ENCODE results near the gene TNNI3K.

TNNI3K gene

DNA sequence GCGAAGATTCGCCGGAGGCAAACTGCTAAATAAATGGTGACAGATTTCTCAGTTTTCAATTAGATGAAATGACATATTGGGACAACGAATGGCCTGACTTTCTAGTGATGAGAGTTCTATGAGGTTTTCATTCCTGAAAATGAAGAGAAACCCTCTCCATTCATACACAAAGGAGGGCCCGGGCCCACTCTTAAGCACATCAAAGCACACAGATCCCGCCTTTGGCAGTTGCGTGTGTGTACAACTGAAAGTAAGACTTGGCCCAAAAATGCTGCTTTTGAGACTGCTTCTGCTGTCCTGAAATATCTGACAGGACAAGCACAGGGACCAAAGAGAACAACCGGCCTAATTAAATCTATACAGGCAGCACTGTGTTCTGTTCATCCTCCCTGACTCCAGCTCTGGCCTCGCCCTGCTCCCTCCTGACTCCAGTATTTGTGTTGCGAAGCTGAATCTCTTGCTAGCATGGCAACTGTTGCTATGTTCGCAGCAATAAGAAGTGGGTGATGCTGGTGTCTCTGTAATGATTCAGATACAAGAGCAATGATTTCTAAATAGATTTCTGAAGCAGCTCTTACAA lies 269.8 kb downstream of the TNNI3K start:
- no peak for DNase-seq

DNA sequence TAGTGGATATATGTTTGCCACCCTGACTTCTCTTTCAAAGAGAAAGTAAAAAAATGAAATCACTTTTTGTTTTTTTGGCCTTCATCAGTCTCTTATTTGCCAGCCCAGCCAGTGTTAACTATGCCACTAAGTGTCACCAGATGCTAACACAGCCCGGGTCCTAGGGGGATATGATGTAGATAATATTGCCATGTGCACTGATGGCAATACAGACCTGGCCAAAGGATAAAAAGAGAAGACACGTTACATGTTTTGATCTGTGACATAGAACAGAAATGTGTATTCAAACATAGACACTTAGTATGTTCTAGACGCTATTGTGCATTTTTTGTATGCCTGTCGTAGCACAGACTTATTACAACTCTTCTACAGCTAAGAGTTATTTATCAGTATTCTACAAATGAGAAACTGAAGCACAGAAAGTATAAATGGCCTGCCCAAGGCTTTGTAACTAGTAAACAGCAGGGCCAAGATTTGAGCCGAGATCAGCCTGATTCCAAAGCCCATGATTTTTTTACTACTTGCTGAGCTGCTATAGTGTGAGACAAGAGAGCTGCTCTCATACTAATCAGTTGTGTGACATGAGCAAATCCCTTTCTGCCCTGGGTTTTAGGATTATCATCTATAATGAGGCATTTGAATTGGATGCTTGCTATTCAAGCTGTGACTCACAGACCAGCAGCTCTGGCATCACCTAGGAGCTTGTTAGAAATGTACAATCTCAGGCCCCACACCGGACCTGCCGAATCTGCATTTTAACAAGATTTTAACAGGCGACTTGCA lies 270.9 kb downstream of the TNNI3K start:
- no peak for DNase-seq

DNA sequence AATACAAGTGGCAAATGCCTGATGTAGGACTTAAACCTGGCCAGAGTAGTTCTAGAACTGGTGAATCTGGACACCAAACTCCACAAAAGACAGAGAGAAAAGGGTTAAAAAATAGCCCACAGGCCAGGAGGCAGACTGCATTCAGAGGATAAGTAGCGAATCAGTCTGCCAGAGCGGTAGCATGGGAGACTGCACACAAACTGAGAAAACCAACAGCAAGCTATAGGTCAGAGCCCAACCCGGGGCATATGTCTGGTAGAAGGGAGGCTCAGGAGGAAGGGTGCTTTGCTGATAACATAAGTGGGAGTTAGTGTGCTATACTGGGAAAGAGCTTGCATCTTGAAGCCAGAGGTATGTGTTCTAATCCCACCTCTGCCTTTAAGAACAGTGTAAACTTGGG lies 273.3 kb downstream of the TNNI3K start:
- no peak for DNase-seq

DNA sequence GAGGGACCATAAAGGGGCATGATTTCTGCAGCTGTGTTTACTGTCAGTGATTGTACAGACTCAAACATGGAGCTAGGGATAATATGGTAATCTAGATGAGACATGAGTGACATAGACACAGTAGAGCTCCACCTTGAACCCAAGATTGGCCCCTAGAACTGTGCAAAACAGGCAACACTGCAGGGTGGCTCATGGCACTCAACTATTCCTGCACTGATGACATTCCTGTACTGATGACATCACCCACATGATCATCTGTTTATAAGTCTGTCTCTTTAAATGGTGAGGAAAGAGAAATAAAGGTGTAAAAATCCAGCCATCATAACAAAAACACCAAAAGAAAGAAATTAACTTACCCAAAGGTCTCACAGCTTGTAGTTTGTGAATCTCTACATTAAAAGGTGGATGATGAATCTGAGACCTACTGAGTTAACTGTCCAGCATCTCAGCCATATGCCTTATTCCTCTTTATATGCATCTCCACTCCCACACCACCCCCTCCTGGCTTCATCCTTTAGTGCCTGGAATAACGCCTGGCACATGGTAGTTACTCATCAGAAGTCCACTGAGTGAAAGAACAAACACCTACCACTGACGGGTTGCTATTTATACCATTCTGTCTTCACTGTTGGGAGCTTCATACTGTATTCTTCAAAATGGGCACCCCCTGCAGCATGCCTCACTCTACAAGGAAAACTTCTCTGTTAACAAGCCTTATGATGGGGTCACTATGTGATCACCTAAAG lies 277.2 kb downstream of the TNNI3K start, which contains the start of gene LRRC53:
Gene LRRC53, minus strand, starts transcription at position 442 of the 746 bp plus-strand sequence. CDS start 29,262 bp downstream, outside the sequence.
- DNase-seq = no peak

DNA sequence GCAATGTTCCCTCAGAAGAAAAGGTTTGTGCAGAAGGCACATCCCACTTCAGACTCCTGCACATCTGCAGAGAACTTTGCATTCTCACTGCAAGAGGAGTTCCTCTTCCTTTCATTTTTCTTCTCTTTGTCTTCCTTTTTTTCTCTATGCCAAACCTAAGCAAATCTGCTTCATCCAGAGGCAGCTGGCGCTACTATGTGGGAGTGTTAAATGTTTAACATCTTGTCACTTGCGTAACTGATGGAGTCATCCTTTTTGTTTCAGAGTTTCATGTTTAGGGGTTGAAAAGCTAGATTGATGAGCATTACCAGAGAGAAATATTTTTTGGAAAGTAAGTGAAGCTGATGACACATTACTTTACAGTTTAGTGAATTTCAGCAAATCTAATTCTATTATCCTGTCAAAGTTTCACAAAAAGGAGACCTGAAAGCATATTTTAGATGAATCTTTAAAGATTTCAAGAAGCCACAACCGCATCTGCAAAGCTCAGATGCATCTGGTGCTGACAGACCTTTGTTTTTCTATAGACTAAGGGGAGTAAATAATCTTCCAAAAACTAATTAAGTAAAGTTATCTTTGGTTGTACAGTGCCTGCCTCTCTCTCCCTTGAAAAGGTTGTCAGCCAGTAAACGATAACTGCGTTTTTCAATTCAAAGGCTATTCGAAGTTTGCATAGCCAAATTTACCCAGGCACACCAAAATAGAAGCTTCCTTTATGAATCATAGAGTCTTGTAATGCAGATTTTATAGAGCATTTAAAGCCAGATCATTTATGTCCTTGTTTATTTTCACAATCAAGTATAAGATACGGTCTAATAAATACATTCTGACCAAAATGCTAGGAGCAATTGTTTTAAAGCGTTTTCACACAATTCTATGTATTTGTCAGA lies 278.5 kb downstream of the TNNI3K start:
- DNase-seq = no peak

DNA sequence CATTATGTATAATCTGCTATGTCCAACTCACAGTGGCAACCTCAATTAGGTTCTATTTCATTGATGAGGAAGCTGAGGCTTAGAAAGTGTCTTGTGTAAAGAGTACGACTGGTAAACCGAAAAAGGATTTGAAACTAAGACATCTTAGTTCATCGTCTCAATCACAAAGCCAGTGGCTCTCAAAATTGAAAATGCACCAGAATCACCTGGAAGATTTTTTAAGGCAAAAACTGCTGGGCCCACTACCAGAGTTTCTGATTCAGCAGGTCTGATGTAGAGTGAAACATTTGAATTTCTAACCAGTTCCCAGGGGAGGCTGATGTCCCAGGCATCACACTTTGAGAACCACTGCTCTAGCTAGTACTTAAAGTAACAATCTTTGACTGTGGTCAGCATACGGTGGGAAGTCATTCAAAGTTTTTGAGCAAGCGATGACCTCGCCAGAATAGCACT lies 282.4 kb downstream of the TNNI3K start:
- DNase-seq = no peak

DNA sequence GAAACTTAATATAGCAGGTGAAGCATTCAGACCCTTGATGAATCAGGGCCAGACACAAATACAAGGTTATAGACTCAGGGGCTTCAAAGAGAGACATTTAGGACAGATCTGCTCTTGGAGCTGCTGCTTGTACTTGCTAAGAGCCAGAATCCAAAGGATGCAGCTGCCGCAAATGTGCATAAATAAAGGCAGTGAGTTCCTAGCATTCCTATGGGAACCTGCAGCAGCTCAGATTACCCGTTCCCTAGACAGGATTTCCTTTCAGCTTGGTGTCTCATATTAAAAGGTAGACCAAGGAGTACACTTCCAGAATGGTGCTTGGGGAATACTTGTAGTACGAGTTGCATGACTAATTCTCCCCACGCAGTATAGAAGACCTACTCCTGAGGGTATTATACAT lies 287.0 kb downstream of the TNNI3K start:
- no peak for DNase-seq

DNA sequence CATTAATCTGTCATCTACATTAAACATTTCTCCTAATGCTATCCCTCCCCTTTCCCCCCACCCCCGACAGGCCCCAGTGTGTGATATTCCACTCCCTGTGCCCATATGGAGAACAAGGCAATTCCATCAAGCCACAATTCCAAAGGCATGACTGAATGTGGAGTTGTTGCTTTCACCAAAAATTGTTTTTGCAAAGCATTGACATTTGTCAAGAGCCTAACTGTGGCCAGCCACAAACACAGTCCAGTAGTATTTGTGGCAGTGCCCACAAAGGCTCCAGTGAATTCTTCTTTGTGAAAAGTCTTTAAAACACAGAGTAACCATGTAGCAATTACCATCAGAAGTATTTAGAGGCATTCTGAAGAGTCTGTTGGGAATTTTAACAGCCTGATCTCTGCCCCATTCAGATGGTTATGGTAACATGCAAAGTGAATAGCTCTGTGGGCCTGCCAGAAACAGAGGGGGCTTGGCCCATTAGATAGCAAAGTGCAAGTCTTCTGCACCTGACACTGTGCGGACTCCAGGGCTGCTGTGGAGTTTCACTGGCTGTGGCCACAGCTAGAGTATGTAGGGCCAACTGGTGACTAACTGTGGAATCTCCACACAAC lies 288.8 kb downstream of the TNNI3K start:
- DNase-seq = no peak

DNA sequence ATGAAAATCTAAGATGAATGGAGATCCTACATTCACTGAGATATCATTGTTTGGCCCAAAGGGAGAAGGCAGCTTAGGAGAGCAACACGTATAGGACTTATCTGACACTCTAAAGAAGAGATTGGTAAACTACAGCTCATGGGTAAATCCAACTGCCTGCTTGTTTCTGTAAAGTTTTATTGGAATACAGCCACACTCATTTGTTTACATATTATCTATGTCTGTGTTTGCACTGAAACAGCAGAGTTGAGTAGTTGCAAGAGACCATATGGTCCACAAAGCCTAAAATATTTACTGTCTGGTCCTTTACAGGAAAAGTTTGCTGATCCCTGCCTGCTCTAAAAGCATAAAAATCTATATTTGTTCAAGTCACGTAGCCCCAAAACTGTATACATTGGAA lies 291.5 kb downstream of the TNNI3K start:
- DNase-seq = no peak

DNA sequence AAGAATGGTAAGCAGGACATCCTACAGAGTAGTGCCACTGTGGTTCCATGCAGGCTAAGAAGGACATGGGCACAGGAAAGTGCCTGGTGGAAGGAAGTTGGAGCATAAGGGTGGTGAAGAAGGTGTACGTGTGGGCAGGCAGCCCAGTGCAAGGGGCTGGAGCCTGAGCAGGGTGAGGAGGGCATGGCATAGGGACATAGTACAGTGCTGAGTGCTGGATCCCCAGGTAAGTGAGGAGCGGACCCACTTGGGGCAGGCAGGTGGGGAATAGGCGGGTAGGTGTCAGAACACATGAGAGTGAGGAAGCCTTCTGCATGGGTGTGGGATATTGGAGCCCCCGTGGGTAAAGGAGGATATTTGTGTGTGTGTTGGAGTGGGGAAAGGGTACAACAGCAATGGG lies 292.9 kb downstream of the TNNI3K start:
- DNase-seq = no peak

DNA sequence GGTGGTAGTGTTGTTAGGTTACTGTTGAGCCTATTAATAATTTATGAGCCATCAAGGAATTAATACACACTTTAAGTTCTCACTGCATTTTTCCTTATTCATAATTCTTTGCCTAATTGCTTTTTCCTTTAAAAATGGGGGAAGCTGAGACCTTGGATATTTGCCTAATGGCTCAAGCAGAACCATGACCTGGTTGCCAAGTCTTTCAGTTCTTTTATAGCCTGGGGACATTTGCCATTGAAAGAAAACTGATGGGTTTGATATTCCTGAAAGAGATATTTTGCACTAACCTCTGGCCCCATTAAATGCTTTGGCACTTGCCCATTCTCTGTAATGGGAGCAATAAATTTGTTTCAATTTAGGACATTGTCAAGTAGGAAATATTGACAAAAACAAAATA lies 295.7 kb downstream of the TNNI3K start:
- DNase-seq = peak; percentile 59

DNA sequence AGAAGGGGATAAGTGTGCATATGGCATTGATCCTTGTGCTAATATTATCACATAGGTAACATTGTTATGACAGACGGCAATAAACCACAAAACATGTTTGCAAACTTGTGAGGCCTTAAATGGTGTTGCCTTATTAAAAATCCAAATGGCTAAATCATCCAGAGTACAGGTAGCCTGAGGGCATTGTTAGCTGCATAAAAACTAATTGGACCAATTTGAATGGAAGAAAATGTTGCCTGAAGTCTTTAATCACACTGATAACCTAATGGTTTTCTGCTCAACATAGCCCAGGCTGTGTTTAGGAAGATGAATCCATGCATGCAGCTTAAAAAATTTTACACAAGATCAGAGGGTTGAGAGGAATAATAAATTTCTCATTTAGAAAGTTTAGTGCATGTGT lies 296.6 kb downstream of the TNNI3K start:
- DNase-seq = peak; percentile 73

DNA sequence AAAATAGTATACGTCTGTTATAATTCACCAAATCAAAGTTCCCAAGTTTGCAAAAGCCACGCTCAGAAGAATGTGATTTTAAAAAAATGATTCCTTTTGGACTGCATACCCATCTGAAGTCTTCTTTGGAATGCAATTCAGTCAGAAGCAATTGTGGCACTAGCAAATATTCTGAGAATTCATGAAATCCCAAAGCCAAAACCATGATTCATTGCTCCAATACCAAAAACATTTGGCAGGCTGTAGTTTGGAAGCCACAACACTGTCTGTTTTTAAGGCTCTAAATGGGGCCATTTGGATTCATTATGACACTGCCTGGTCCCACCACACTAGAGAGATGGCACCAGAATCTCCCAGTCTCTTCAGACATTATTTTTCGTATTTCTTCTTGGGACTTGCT lies 299.1 kb downstream of the TNNI3K start:
- no peak for DNase-seq

DNA sequence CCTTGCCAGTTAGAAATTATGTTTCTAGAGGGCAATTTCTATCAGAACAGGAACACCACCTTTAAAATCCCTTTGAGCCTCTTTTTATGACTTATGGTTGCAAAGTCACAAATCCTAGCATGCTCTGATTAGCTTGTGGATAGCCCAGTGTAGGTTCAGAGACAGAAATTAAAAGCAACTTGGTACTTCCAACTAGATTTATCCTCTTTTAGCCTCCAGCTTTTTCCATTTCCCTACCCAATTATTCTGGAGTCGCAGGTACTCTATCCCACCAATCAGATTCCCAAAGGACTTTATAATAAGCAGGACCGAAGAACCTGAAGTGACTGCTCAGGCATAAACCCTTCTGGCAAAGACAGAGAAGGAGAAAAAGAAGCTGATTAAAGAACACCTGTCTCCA lies 310.6 kb downstream of the TNNI3K start:
- DNase-seq = no peak

DNA sequence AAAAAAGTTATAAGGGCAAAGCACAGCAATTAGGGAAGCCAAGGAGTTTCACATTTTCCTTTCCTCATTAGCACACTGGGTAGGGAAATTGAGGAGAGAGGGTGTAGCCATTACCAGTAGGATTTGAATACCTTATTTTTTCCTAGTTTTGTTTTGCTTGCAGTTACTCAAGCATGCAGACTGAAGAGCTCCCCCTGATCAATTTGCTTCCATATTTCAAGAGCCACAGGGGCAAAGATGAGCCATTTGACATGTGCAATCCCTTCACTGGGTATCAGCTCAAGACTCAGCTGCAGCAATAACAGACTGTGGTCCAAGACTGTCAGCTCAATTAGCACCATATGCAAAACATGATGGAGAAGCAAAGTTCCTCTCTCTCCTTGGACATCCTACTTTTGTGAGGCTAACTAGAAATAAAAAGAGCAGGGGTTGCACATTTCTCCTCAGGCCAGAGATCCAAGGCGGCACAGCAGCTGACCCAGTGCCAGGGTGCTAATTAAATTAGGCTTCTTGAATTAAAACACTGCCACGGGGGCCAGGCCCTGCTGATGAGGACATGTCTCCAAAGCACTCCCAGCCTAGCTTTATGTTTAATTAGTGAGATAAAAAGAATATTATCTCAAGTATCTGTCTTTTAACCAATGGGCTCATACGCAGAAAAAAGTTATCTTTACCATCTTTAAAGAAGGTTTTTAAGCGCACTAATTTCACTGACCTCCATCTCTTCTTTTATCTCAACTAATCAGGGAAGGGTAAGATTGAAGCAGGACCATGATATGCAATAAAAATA lies 314.0 kb downstream of the TNNI3K start:
- no peak for DNase-seq

DNA sequence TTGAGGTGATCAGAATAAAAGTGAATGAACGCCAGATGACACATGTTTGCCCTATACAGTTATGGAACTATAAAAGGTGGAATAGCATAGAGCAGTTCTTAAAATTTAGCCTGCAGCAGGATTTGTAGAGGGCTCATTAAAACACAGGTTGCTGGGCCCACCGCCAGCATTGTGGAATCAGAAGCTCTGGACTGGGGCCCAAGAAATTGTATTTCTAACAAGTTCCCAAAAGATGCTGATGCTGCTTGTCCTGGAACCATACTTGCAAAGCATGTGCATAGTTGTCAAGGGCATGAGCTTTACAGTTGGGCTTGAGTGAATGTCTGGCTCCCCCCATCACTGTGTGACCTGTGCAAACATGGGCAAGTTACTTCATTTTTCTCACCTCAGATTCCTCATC lies 314.7 kb downstream of the TNNI3K start:
- DNase-seq = no peak

DNA sequence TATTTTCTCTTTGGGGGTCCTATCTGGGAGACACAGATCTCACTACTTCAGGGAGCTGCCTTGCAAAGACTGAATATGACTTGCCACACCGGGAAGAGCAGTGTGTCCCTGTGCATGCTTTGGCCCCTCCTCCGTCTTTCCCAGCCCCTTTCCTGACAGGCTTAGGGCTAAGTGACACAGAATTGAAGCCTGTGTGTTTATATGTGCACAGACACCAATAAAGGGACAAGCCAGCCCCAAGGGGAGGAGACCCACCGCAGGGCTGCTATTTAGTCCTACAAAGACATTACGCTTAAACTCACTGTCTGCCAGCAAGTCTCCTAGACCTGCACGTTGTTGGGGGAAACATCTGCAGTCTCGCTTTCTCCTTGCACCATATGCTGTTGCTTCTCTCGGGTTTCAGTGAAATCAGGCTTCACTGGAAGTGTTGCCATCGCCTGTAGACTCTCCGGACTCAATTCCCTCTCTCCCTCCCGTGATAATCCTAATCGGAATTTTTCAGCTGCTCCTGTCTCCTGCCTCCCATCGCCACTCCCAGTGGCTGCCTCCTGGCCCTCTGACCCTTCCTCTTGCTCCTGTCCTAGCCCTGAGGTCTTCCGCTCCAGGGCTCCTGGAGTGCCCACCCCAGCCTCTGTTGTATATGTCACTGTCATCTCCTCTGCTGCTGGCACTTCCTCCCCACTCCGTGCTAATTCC lies 335.8 kb downstream of the TNNI3K start:
- DNase-seq = no peak

DNA sequence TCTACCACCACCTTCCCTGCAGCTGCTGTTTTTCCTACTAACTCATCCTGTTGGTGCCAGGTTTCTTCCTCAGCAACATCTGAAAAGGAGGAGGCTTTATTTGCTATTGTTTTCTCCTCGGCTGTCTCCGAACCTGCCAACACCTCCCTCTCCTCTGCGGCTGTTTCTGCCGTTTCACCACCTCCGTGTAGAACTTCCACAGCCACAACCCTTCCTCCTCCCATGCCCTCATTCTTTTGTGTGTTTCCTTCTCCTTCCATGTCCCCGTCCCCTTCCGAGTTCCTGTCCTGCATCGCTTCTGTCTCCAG lies 336.3 kb downstream of the TNNI3K start:
- DNase-seq = no peak

DNA sequence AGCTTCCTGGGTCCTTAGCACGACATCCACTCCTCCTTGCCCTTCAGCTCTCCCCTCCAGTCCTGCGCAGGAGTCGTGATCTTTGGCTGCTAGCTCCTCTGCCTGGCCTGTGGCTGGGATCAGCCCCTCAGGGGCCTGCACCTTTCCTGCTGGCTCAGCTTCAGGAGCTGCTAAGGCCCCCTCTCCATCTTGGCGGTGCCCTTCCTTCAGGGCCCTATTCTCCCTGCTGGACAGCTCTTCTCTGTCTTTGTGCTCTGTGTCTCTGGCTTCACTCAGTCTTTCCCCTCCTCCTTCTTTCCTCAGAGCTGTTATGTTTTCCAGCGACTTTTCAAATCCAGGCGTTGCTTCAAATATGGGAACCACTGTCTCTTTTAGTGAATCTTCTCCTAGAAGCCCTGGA lies 336.7 kb downstream of the TNNI3K start:
- no peak for DNase-seq

DNA sequence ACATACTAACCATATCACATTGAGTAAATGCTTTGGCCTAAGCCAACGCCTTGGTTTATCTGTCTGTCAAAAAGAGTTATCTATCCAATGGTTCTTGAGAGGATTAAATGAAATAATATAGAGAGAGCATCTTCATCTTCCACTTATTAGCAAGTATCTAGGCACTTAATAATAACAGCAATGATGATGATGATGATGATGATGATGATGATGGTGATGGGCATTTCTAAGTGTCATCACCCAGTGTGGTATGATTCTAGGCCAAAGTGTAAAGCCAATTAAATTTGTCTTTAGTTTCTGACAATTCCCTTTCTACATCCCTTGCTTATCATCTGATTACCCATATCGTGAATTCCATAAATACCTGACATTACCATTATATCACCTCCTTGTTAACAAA lies 342.9 kb downstream of the TNNI3K start:
- DNase-seq = no peak

DNA sequence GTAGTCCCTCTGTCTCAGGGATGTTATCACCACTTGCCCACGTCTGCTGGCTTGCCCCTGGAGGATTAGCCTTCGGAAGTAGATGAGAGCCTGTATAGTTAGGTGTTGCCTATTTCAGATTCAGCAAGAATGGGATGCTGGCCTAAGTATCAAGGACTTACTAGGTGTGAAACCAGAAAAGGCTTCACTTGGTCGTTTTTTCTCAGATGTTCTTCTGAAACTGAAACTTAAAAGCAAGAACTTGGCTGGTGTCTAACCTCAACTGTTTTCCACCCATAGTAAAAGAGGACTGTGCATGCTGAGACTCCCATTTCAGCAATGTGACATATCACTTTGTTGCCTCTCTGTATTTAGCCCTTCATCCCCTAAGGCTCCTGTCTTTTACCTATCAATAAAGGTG lies 344.2 kb downstream of the TNNI3K start:
- no peak for DNase-seq

All from NCI-H1105 (cell line).